HG02970 (cell line): ENCODE data around the gene PTPN7.
"Not testable (repeated sequence)": the region's sequence is repeated elsewhere in the genome, so short reads cannot be mapped to it uniquely, and the experiment has no call there.

ENCODE experiments used
- ATAC-seq: cut with Tn5 transposase; IDR thresholded peaks from one replicate; pipeline ENCODE4 v1.9.1; 2021; ENCODE audit warnings: mild to moderate bottlenecking, moderate library complexity, moderate number of reproducible peaks; ENCODE audit not compliant: unreplicated experiment, low FRiP score

The PTPN7 gene

GRCh38 chr1:202160377-202160940 lies at the start of gene PTPN7:
PTPN7 (minus strand) TSS chr1:202160602; CDS start chr1:202159402, 1,200 bp downstream.
- no peak for ATAC-seq

GRCh38 chr1:202208351-202208857 lies 48.0 kb upstream of the PTPN7 start:
- no peak for ATAC-seq

GRCh38 chr1:202207292-202207691 lies 46.9 kb upstream of the PTPN7 start:
- ATAC-seq, result no peak

- no peak for ATAC-seq
These were observed 45.3 kb upstream of the PTPN7 start for GRCh38 chr1:202205523-202206190.

- ATAC-seq, result no peak
These were observed 43.7 kb upstream of the PTPN7 start for GRCh38 chr1:202204065-202204464.

- no peak for ATAC-seq
These were observed 43.0 kb upstream of the PTPN7 start for GRCh38 chr1:202203238-202204039.

GRCh38 chr1:202202500-202203168 lies 42.2 kb upstream of the PTPN7 start:
- no peak for ATAC-seq

GRCh38 chr1:202201971-202202370 lies 41.6 kb upstream of the PTPN7 start:
- ATAC-seq, result no peak

- no peak for ATAC-seq
These were observed 40.9 kb upstream of the PTPN7 start for GRCh38 chr1:202201266-202201665.

- no peak for ATAC-seq
These were observed 40.3 kb upstream of the PTPN7 start for GRCh38 chr1:202200669-202201068.

- ATAC-seq, result no peak
These were observed 39.7 kb upstream of the PTPN7 start for GRCh38 chr1:202200112-202200548.

- no peak for ATAC-seq
These were observed 38.9 kb upstream of the PTPN7 start for GRCh38 chr1:202199040-202199889.

GRCh38 chr1:202198366-202198724 lies 37.9 kb upstream of the PTPN7 start:
- no peak for ATAC-seq

- ATAC-seq, result no peak
These were observed 37.4 kb upstream of the PTPN7 start for GRCh38 chr1:202197653-202198365.

GRCh38 chr1:202194328-202194648 lies 33.9 kb upstream of the PTPN7 start:
- ATAC-seq, result no peak

- ATAC-seq, result no peak
These were observed 33.4 kb upstream of the PTPN7 start, which contains the start of gene LGR6 for GRCh38 chr1:202193614-202194327. LGR6 (plus strand) TSS chr1:202193799; CDS start chr1:202193990, 191 bp downstream.

GRCh38 chr1:202192770-202193613 lies 32.6 kb upstream of the PTPN7 start:
- ATAC-seq, result no peak

GRCh38 chr1:202191391-202191790 lies 31.0 kb upstream of the PTPN7 start:
- not testable (repeated sequence) for ATAC-seq
